ENCODE results near the gene FCGR2B. TPM values are rescaled to one million over a fixed set of nuclear protein-coding genes. Genes with fewer than 3 reads are reported as not detected.
"Not testable (repeated sequence)": the region's sequence is repeated elsewhere in the genome, so short reads cannot be mapped to it uniquely, and the experiment has no call there.

FCGR2B gene
- total RNA-seq, 1 experiment from 2014 or later, result not detected

GRCh38 chr1:161631076-161631475 is 31.9 kb upstream of the FCGR2B start, which contains the start of gene FCGR3B:
Gene FCGR3B, minus strand, starts transcription at chr1:161631176. Its CDS starts 82 bp downstream, at chr1:161631094.
- no TSS peak for BruUV-seq (replicated peaks)
- Histone ChIP-seq H3K79me2 (ENCODE audit: low read length) (no peaks in the 10 kb centered on the region), H3K27me3 (ENCODE audit: low read length) (no peaks in the 10 kb centered on the region), H3K9me2 (replicated peaks; ENCODE audit: low read length) (no peaks in the 10 kb centered on the region), H3K4me2 (ENCODE audit: low read length) (no peak within 1 kb of the TSS), H3K4me1 (ENCODE audit: insufficient read depth, low read length) (no peaks in the 10 kb centered on the region), H3K36me3 (ENCODE audit: low read depth, low read length) (no peaks in the 10 kb centered on the region), H3K27ac (ENCODE audit: low read length) (no peak within 1 kb of the TSS), H3K4me3 (ENCODE audit: low read length) (no peak within 1 kb of the TSS), H4K20me1 (ENCODE audit: low read length) (no peaks in the 10 kb centered on the region), H3K9ac (ENCODE audit: low read length) (no peak within 1 kb of the TSS), H3K9me3 (ENCODE audit: low read length) (no peaks in the 10 kb centered on the region), H3F3A (ENCODE audit: low read length, unreplicated experiment) (no peaks in the 10 kb centered on the region), H2AFZ (ENCODE audit: low read length) (no peak within 1 kb of the TSS)
- TF ChIP-seq CTCF (conservative IDR thresholded peaks at IDR 0.05; ENCODE audit: low read depth, low read length) (no peak), EZH2phosphoT487 (IDR thresholded peaks at IDR 0.05; ENCODE audit: borderline replicate concordance, low read length) (no peak), EZH2 (IDR thresholded peaks at IDR 0.05; ENCODE audit: low read length, unreplicated experiment) (no peak)
- POLR2A ChIA-PET (ENCODE audit: unreplicated experiment), result no interaction called here
- ATAC-seq, result no peak
- no peak for DNase-seq
- intact Hi-C loops (cut with micrococcal nuclease), result no loop called here
- CTCF ChIA-PET, result no interaction called here

- POLR2A ChIA-PET (ENCODE audit: unreplicated experiment); BruUV-seq (replicated peaks); H3K9me3 ChIP-seq (ENCODE audit: low read length); H3K9me2 ChIP-seq (replicated peaks; ENCODE audit: low read length); H3K79me2 ChIP-seq (ENCODE audit: low read length); H3F3A ChIP-seq (ENCODE audit: low read length, unreplicated experiment); H3K27me3 ChIP-seq (ENCODE audit: low read length); CTCF ChIA-PET; H3K27ac ChIP-seq (ENCODE audit: low read length); H3K4me1 ChIP-seq (ENCODE audit: insufficient read depth, low read length); DNase-seq; H3K36me3 ChIP-seq (ENCODE audit: low read depth, low read length); ATAC-seq; intact Hi-C loops (cut with micrococcal nuclease); H2AFZ ChIP-seq (ENCODE audit: low read length); H3K4me2 ChIP-seq (ENCODE audit: low read length); H4K20me1 ChIP-seq (ENCODE audit: low read length); H3K9ac ChIP-seq (ENCODE audit: low read length); H3K4me3 ChIP-seq (ENCODE audit: low read length): not testable (repeated sequence)
Measured at GRCh38 chr1:161634993-161635392, 27.9 kb upstream of the FCGR2B start.

- H3K79me2 ChIP-seq (ENCODE audit: low read length); H3K9me2 ChIP-seq (replicated peaks; ENCODE audit: low read length); H2AFZ ChIP-seq (ENCODE audit: low read length); DNase-seq; CTCF ChIA-PET; H3K4me2 ChIP-seq (ENCODE audit: low read length); H3K4me1 ChIP-seq (ENCODE audit: insufficient read depth, low read length); H4K20me1 ChIP-seq (ENCODE audit: low read length); H3K27me3 ChIP-seq (ENCODE audit: low read length); H3K9me3 ChIP-seq (ENCODE audit: low read length); H3K27ac ChIP-seq (ENCODE audit: low read length); H3K9ac ChIP-seq (ENCODE audit: low read length); H3K36me3 ChIP-seq (ENCODE audit: low read depth, low read length); H3K4me3 ChIP-seq (ENCODE audit: low read length); intact Hi-C loops (cut with micrococcal nuclease); POLR2A ChIA-PET (ENCODE audit: unreplicated experiment); H3F3A ChIP-seq (ENCODE audit: low read length, unreplicated experiment): not testable (repeated sequence)
- peak; percentile 69 for ATAC-seq
- TSS peak; percentile 72 for BruUV-seq (replicated peaks)
Measured at GRCh38 chr1:161636189-161636782, 26.7 kb upstream of the FCGR2B start.

GRCh38 chr1:161636976-161637375 is 26.0 kb upstream of the FCGR2B start:
- CTCF ChIA-PET; H3K9me3 ChIP-seq (ENCODE audit: low read length); H3K79me2 ChIP-seq (ENCODE audit: low read length); H3K36me3 ChIP-seq (ENCODE audit: low read depth, low read length); H4K20me1 ChIP-seq (ENCODE audit: low read length); H3F3A ChIP-seq (ENCODE audit: low read length, unreplicated experiment); H3K4me3 ChIP-seq (ENCODE audit: low read length); DNase-seq; H3K9ac ChIP-seq (ENCODE audit: low read length); H3K4me1 ChIP-seq (ENCODE audit: insufficient read depth, low read length); BruUV-seq (replicated peaks); H3K27me3 ChIP-seq (ENCODE audit: low read length); H3K9me2 ChIP-seq (replicated peaks; ENCODE audit: low read length); H3K27ac ChIP-seq (ENCODE audit: low read length); intact Hi-C loops (cut with micrococcal nuclease); H2AFZ ChIP-seq (ENCODE audit: low read length); H3K4me2 ChIP-seq (ENCODE audit: low read length); POLR2A ChIA-PET (ENCODE audit: unreplicated experiment); ATAC-seq: not testable (repeated sequence)

- H3K79me2 ChIP-seq (ENCODE audit: low read length); H3K4me1 ChIP-seq (ENCODE audit: insufficient read depth, low read length); BruUV-seq (replicated peaks); H3K4me3 ChIP-seq (ENCODE audit: low read length); H2AFZ ChIP-seq (ENCODE audit: low read length); CTCF ChIA-PET; H3K4me2 ChIP-seq (ENCODE audit: low read length); ATAC-seq; H3K9ac ChIP-seq (ENCODE audit: low read length); H3F3A ChIP-seq (ENCODE audit: low read length, unreplicated experiment); POLR2A ChIA-PET (ENCODE audit: unreplicated experiment); H3K9me2 ChIP-seq (replicated peaks; ENCODE audit: low read length); DNase-seq; H3K27me3 ChIP-seq (ENCODE audit: low read length); H3K9me3 ChIP-seq (ENCODE audit: low read length); intact Hi-C loops (cut with micrococcal nuclease); H3K36me3 ChIP-seq (ENCODE audit: low read depth, low read length); H4K20me1 ChIP-seq (ENCODE audit: low read length); H3K27ac ChIP-seq (ENCODE audit: low read length): not testable (repeated sequence)
Measured at GRCh38 chr1:161638251-161638993, 24.5 kb upstream of the FCGR2B start.

DNA sequence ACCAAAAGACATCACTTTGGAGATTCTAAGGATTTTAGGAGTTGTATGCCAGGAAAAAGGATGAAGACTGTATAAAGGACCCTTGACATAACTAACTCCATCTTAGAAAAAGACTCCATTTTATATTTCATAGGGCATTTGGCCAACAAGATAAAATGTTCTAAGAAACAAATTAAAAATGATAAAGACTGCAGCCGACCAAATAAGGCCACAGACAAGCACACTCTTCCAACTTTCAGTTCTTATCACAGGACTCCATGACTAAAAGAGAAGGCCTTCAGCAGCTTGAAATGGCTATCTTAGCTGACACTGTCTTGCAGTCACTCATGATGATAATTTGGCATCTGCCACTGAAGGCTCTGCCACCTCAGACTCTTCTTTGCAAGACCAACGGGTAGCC is 23.7 kb upstream of the FCGR2B start:
- H3K9ac ChIP-seq (ENCODE audit: low read length); H4K20me1 ChIP-seq (ENCODE audit: low read length); DNase-seq; H3K4me2 ChIP-seq (ENCODE audit: low read length); H3K79me2 ChIP-seq (ENCODE audit: low read length); H2AFZ ChIP-seq (ENCODE audit: low read length); ATAC-seq; CTCF ChIA-PET; H3K4me1 ChIP-seq (ENCODE audit: insufficient read depth, low read length); POLR2A ChIA-PET (ENCODE audit: unreplicated experiment); BruUV-seq (replicated peaks); H3K27ac ChIP-seq (ENCODE audit: low read length); intact Hi-C loops (cut with micrococcal nuclease); H3F3A ChIP-seq (ENCODE audit: low read length, unreplicated experiment); H3K27me3 ChIP-seq (ENCODE audit: low read length); H3K4me3 ChIP-seq (ENCODE audit: low read length); H3K36me3 ChIP-seq (ENCODE audit: low read depth, low read length); H3K9me3 ChIP-seq (ENCODE audit: low read length); H3K9me2 ChIP-seq (replicated peaks; ENCODE audit: low read length): not testable (repeated sequence)

Measured in PC-3 (cell line).